HEK293T (cell line): ENCODE results near the gene INPP4A.

ENCODE experiments used
- ARNT ChIP-seq: fragments of 450-650 bp; IDR thresholded peaks from 2 replicates; pipeline ENCODE4 v1.6.1; 2017; ENCODE audit warnings: mild to moderate bottlenecking
- FOXA1 ChIP-seq: fragments of 450-650 bp; IDR thresholded peaks from 2 replicates; pipeline ENCODE4 v1.6.1; 2016; ENCODE audit warnings: mild to moderate bottlenecking
- FOXK2 ChIP-seq: fragments of 450-650 bp; IDR thresholded peaks from 2 replicates; pipeline ENCODE4 v1.6.1; 2016; ENCODE audit warnings: mild to moderate bottlenecking
- LEF1 ChIP-seq: fragments of 450-650 bp; IDR thresholded peaks from 2 replicates; pipeline ENCODE4 v1.6.1; 2017; ENCODE audit warnings: mild to moderate bottlenecking, borderline replicate concordance
- NFRKB ChIP-seq: fragments of 450-650 bp; IDR thresholded peaks from 2 replicates; pipeline ENCODE4 v1.6.1; 2016; ENCODE audit warnings: mild to moderate bottlenecking, moderate library complexity
- PKNOX1 ChIP-seq: fragments of 450-650 bp; IDR thresholded peaks from 2 replicates; pipeline ENCODE4 v1.6.1; 2016
- SP1 ChIP-seq: fragments of 450-650 bp; IDR thresholded peaks from 2 replicates; pipeline ENCODE4 v1.6.1; 2017

GRCh38 chr2:98598781-98599428 is 154.2 kb downstream of the INPP4A start:
- TF ChIP-seq ARNT (no peak), FOXA1 (no peak), PKNOX1 (no peak), SP1 (no peak), LEF1 (no peak), FOXK2 (no peak), NFRKB (no peak)
